ENCODE results near the gene PTPRK. TPM values are rescaled to one million over a fixed set of nuclear protein-coding genes. Genes with fewer than 3 reads are reported as not detected.

The PTPRK gene
- total and polyA plus RNA-seq, 2 of the 13 experiments (the other 11 are each of a cell fraction or from before 2014, with no cell fraction given) = 43.6 to 98.3 TPM

GRCh38 chr6:128505603-128506002, 14.8 kb downstream of the PTPRK start (continued):
- TF ChIP-seq PRDM15 (CRISPR knock-in tag; IDR thresholded peaks at IDR 0.05) = no peak
- no peak for TF ChIP-seq MTA1 (CRISPR knock-in tag; IDR thresholded peaks at IDR 0.05; ENCODE audit: borderline replicate concordance)
- TF ChIP-seq ZNF274 (CRISPR knock-in tag; IDR thresholded peaks at IDR 0.05) = no peak
- TF ChIP-seq MZF1 (CRISPR knock-in tag; IDR thresholded peaks at IDR 0.05; ENCODE audit: borderline replicate concordance) = no peak
- TF ChIP-seq ZNF569 (CRISPR knock-in tag; IDR thresholded peaks at IDR 0.05; ENCODE audit: borderline replicate concordance) = no peak
- TF ChIP-seq ZBTB39 (CRISPR knock-in tag; IDR thresholded peaks at IDR 0.05) = no peak
- TF ChIP-seq MLX (CRISPR knock-in tag; IDR thresholded peaks at IDR 0.05) = no peak
- TF ChIP-seq TMF1 (CRISPR knock-in tag; IDR thresholded peaks at IDR 0.05; ENCODE audit: low read depth) = no peak
- no peak for TF ChIP-seq SP2 (CRISPR knock-in tag; IDR thresholded peaks at IDR 0.05)
- TF ChIP-seq ZNF891 (CRISPR knock-in tag; IDR thresholded peaks at IDR 0.05) = no peak
- TF ChIP-seq E2F1 (CRISPR knock-in tag; IDR thresholded peaks at IDR 0.05) = no peak
- 0 out of 2 replicates have a peak, but pooled peaks have one; percentile 24 for TF ChIP-seq ZNF234 (CRISPR knock-in tag; conservative IDR thresholded peaks at IDR 0.05)
- no peak for TF ChIP-seq ZSCAN29 (CRISPR knock-in tag; conservative IDR thresholded peaks at IDR 0.05)
- TF ChIP-seq ZMAT3 (CRISPR knock-in tag; conservative IDR thresholded peaks at IDR 0.05) = 0 out of 2 replicates have a peak, but pooled peaks have one; percentile 27
- 0 out of 2 replicates have a peak, but pooled peaks have one; percentile 3 for TF ChIP-seq ZFX (CRISPR knock-in tag; IDR thresholded peaks at IDR 0.05; ENCODE audit: low read depth)
- TF ChIP-seq ZNF142 (CRISPR knock-in tag; IDR thresholded peaks at IDR 0.05) = no peak
- peak; percentile 70 for TF ChIP-seq CEBPG (CRISPR knock-in tag; IDR thresholded peaks at IDR 0.05)

Data from HepG2 (cell line).